Fibroblast of lung (primary cell): ENCODE results near the gene NCKIPSD. TPM values are rescaled to one million over a fixed set of nuclear protein-coding genes. Genes with fewer than 3 reads are reported as not detected.

Experiments used
- DNase-seq, 2 donors: peaks; one replicate each; pipeline versions ENCODE4 v3.0.0 to v3.0.0-alpha.2; 2010; ENCODE audit warnings: low read depth in 2 of 2
- H2AFZ ChIP-seq: 2 replicates; pipeline ENCODE4 v1.5.1; 2012; ENCODE audit warnings: low read length, control low read depth, inconsistent platforms
- H3K27ac ChIP-seq: 2 replicates; pipeline ENCODE4 v1.5.1; 2011; ENCODE audit warnings: low read length, control low read depth; ENCODE audit not compliant: insufficient read depth
- H3K27me3 ChIP-seq: 2 replicates; pipeline ENCODE4 v1.5.1; 2011; ENCODE audit warnings: mild to moderate bottlenecking, low read length; ENCODE audit not compliant: control insufficient read depth, insufficient read depth
- H3K36me3 ChIP-seq: 2 replicates; pipeline ENCODE4 v1.5.1; 2011; ENCODE audit warnings: low read length; ENCODE audit not compliant: control insufficient read depth, insufficient read depth
- H3K4me1 ChIP-seq: 2 replicates; pipeline ENCODE4 v1.5.1; 2011; ENCODE audit warnings: low read length; ENCODE audit not compliant: control insufficient read depth, insufficient read depth; ENCODE audit errors: extremely low read depth
- H3K4me2 ChIP-seq: 2 replicates; pipeline ENCODE4 v1.5.1; 2011; ENCODE audit warnings: low read length, control low read depth; ENCODE audit not compliant: insufficient read depth; ENCODE audit errors: extremely low read depth
- H3K4me3 ChIP-seq, 4 experiments: fragments of 200-600 bp in 1 of 4; sonication (generic) in 1 of 4; replicated peaks in 1 of 4; 2 replicates each; pipeline ENCODE4 v1.5.1; 2011 to 2016; ENCODE audit warnings: low read length in 4 of 4, low read depth in 3 of 4, mild to moderate bottlenecking in 3 of 4, control low read depth in 2 of 4, inconsistent platforms in 1 of 4, mixed read lengths in 1 of 4; ENCODE audit not compliant: insufficient read depth in 1 of 4; ENCODE audit errors: control extremely low read depth in 1 of 4
- H3K79me2 ChIP-seq: 2 replicates; pipeline ENCODE4 v1.5.1; 2012; ENCODE audit warnings: mild to moderate bottlenecking, low read length, inconsistent platforms; ENCODE audit not compliant: control insufficient read depth, insufficient read depth
- H3K9ac ChIP-seq: 2 replicates; pipeline ENCODE4 v1.5.1; 2011; ENCODE audit warnings: mild to moderate bottlenecking, low read length, control low read depth; ENCODE audit not compliant: insufficient read depth
- H3K9me3 ChIP-seq: 2 replicates; pipeline ENCODE4 v1.5.1; 2012; ENCODE audit warnings: low read depth, low read length; ENCODE audit not compliant: control insufficient read depth, insufficient read depth
- H4K20me1 ChIP-seq: 2 replicates; pipeline ENCODE4 v1.5.1; 2011; ENCODE audit warnings: low read length; ENCODE audit not compliant: control insufficient read depth, insufficient read depth; ENCODE audit errors: extremely low read depth
- EZH2 ChIP-seq: IDR thresholded peaks from 2 replicates; pipeline ENCODE4 v1.5.1; 2012; ENCODE audit warnings: low read length, control low read depth, mild to moderate bottlenecking; ENCODE audit errors: missing control alignments
- polyA plus RNA-seq, 2 donors: library from polyadenylated mRNA; depleted of rRNA in 1 of 2; stranded (reverse) in 1 of 2; unstranded in 1 of 2; fragments of >200 nt; gene quantifications; 2 replicates each; pipeline ENCODE4 v1.2.1, GENCODE V29; 2011 to 2012; ENCODE audit warnings: missing spikeins in 1 of 2
- total RNA-seq: library from RNA; depleted of rRNA; stranded (reverse); fragments of >200 nt; gene quantifications from 2 replicates; pipeline ENCODE4 v1.2.1, GENCODE V29; 2014
- TF ChIP-seq, protein P1 (sequence below), 2 donors: IDR thresholded peaks in 1 of 2; conservative IDR thresholded peaks in 1 of 2; 1 replicate in 1 of 2; 2 replicates in 1 of 2; pipeline ENCODE4 v1.5.1; 2011 to 2012; ENCODE audit warnings: low read length in 2 of 2, control low read depth in 1 of 2, inconsistent platforms in 1 of 2, low read depth in 1 of 2, mild to moderate bottlenecking in 1 of 2

Gene NCKIPSD
- total and polyA plus RNA-seq, 2 donors (not counting 1 experiment from before 2014, with no cell fraction given): 14.6 to 23.3 TPM

DNA sequence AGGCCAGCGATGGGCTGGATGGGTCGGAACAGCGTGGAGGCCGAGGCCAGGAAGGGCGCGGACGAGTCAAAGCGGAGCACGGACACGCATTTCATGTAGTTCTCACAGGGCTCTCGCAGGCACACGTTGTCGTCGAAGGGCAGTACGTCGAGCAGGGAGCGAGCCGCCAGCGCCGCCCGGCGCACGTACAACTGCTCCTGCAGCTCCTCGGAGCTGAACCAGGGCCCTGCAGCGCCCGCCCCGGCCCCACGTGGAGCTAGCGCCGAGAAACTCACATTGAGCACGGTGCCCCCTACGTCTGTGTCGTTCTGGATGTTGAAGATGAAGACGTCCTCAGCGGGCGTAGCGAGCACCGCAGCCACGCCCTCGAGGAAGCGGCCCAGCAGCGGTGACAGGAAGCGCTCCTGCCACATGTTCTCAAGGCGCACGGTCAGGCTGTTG, 28.9 kb downstream of the NCKIPSD start:
- no peaks in the 10 kb centered on the region for H4K20me1 ChIP-seq
- H3K36me3 ChIP-seq: no peaks in the 10 kb centered on the region
- H3K9ac ChIP-seq: no peak overlapping the region
- no peak overlapping the region for H3K27ac ChIP-seq
- DNase-seq: no peak
- H3K27me3 ChIP-seq: peaks cover 5% of the 10 kb centered on the region
- H3K9me3 ChIP-seq: no peaks in the 10 kb centered on the region
- TF ChIP-seq, protein P1, sequence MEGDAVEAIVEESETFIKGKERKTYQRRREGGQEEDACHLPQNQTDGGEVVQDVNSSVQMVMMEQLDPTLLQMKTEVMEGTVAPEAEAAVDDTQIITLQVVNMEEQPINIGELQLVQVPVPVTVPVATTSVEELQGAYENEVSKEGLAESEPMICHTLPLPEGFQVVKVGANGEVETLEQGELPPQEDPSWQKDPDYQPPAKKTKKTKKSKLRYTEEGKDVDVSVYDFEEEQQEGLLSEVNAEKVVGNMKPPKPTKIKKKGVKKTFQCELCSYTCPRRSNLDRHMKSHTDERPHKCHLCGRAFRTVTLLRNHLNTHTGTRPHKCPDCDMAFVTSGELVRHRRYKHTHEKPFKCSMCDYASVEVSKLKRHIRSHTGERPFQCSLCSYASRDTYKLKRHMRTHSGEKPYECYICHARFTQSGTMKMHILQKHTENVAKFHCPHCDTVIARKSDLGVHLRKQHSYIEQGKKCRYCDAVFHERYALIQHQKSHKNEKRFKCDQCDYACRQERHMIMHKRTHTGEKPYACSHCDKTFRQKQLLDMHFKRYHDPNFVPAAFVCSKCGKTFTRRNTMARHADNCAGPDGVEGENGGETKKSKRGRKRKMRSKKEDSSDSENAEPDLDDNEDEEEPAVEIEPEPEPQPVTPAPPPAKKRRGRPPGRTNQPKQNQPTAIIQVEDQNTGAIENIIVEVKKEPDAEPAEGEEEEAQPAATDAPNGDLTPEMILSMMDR (conservative IDR thresholded peaks at IDR 0.05 in 1 of 2, IDR thresholded peaks at IDR 0.05 in 1 of 2; ENCODE audit: low read depth in 1 of 2, low read length in 2 of 2): no peak
- TF ChIP-seq EZH2: no peak
- H2AFZ ChIP-seq: peak overlapping the region; percentile 10
- H3K4me1 ChIP-seq: no peaks in the 10 kb centered on the region
- H3K4me3 ChIP-seq: peak overlapping the region in 1 of 4 experiments; percentile 49
- H3K79me2 ChIP-seq: no peaks in the 10 kb centered on the region
- H3K4me2 ChIP-seq: peak overlapping the region; percentile 52

- H3K79me2 ChIP-seq: no peaks in the 10 kb centered on the region
- no peaks in the 10 kb centered on the region for H3K36me3 ChIP-seq
- peaks cover 5% of the 10 kb centered on the region for H3K27me3 ChIP-seq
- peak overlapping the region in 2 of 4 experiments; percentile 16 to 49 for H3K4me3 ChIP-seq
- TF ChIP-seq EZH2: no peak
- TF ChIP-seq, protein P1 (conservative IDR thresholded peaks at IDR 0.05 in 1 of 2, IDR thresholded peaks at IDR 0.05 in 1 of 2; ENCODE audit: low read depth in 1 of 2, low read length in 2 of 2): peak; percentile 31 to 56
- H4K20me1 ChIP-seq: no peaks in the 10 kb centered on the region
- peak overlapping the region; percentile 10 for H2AFZ ChIP-seq
- DNase-seq: peak; percentile 54 to 70
- no peaks in the 10 kb centered on the region for H3K4me1 ChIP-seq
- no peak overlapping the region for H3K9ac ChIP-seq
- no peak overlapping the region for H3K27ac ChIP-seq
- no peaks in the 10 kb centered on the region for H3K9me3 ChIP-seq
- H3K4me2 ChIP-seq: peak overlapping the region; percentile 52
Observed at GRCh38 chr3:48656061-48656840, 29.5 kb downstream of the NCKIPSD start.

DNA sequence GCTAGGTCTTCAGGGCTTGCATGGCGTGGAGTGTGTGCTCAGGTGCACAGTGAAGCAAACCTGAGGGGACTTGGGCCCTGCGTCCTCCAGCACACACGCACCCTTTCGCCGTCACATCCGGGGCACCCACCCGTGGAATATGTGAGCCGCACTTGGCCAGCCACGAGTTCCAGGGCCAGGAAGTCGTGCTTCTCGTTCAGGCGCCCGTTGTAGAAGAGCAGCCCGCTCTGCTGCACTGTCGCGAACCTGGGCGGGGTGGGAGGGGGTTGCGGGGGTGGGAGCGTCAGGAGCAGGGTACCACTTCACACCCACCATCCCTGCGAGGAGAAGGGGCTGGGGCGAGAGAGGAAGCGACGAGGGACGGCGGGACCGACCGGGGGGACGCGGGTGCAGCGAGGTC, 30.1 kb downstream of the NCKIPSD start:
- no peak overlapping the region for H3K27ac ChIP-seq
- no peaks in the 10 kb centered on the region for H4K20me1 ChIP-seq
- H3K79me2 ChIP-seq: no peaks in the 10 kb centered on the region
- peaks cover under 1% of the 10 kb centered on the region for H3K27me3 ChIP-seq
- TF ChIP-seq, protein P1 (conservative IDR thresholded peaks at IDR 0.05 in 1 of 2, IDR thresholded peaks at IDR 0.05 in 1 of 2; ENCODE audit: low read depth in 1 of 2, low read length in 2 of 2): no peak
- no peak for TF ChIP-seq EZH2
- no peaks in the 10 kb centered on the region for H3K4me1 ChIP-seq
- no peak for DNase-seq
- H3K9ac ChIP-seq: no peak overlapping the region
- H2AFZ ChIP-seq: no peak overlapping the region
- H3K9me3 ChIP-seq: no peaks in the 10 kb centered on the region
- H3K36me3 ChIP-seq: no peaks in the 10 kb centered on the region
- no peak overlapping the region for H3K4me3 ChIP-seq
- peak overlapping the region; percentile 46 for H3K4me2 ChIP-seq
